Hepatocyte (in vitro differentiated cells): ENCODE results near the gene BARHL1. TPM values are rescaled to one million over a fixed set of nuclear protein-coding genes. Genes with fewer than 3 reads are reported as not detected.
A peak's percentile ranks its signal among the peaks of the same experiment; 100 is the strongest.

Experiments
- DNase-seq: peaks from one replicate; pipeline ENCODE4 v3.0.0-alpha.2; 2016; ENCODE audit warnings: low spot score
- H2AFZ ChIP-seq: fragments of 200-600 bp; sonication (generic); 2 replicates; pipeline ENCODE4 v1.6.0; 2016; ENCODE audit warnings: antibody characterized with exemption, mild to moderate bottlenecking
- H3K27ac ChIP-seq: fragments of 200-600 bp; sonication (generic); 2 replicates; pipeline ENCODE4 v1.5.1; 2016; ENCODE audit warnings: mild to moderate bottlenecking
- H3K27me3 ChIP-seq: fragments of 200-600 bp; sonication (generic); 2 replicates; pipeline ENCODE4 v1.6.1; 2016
- H3K36me3 ChIP-seq: fragments of 200-600 bp; sonication (generic); replicated peaks from 2 replicates; pipeline ENCODE4 v1.5.1; 2016; ENCODE audit warnings: low read depth; ENCODE audit not compliant: insufficient read depth
- H3K4me1 ChIP-seq: fragments of 200-600 bp; sonication (generic); 2 replicates; pipeline ENCODE4 v1.5.1; 2016; ENCODE audit warnings: mild to moderate bottlenecking, moderate library complexity; ENCODE audit not compliant: insufficient read depth
- H3K4me2 ChIP-seq: fragments of 200-600 bp; sonication (generic); 2 replicates; pipeline ENCODE4 v1.6.0; 2016
- H3K4me3 ChIP-seq: fragments of 200-600 bp; sonication (generic); 2 replicates; pipeline ENCODE4 v1.5.1; 2016; ENCODE audit warnings: mild to moderate bottlenecking
- H3K79me2 ChIP-seq: fragments of 200-600 bp; sonication (generic); 2 replicates; pipeline ENCODE4 v1.6.0; 2017; ENCODE audit warnings: mild to moderate bottlenecking
- H3K9me2 ChIP-seq: fragments of 200-600 bp; sonication (generic); replicated peaks from 2 replicates; pipeline ENCODE4 v1.6.0; 2017; ENCODE audit warnings: mild to moderate bottlenecking; ENCODE audit not compliant: insufficient read depth
- H3K9me3 ChIP-seq: fragments of 200-600 bp; sonication (generic); 2 replicates; pipeline ENCODE4 v1.5.1; 2016; ENCODE audit warnings: low read depth, mild to moderate bottlenecking
- H4K20me1 ChIP-seq: fragments of 200-600 bp; sonication (generic); 2 replicates; pipeline ENCODE4 v1.6.0; 2016; ENCODE audit warnings: mild to moderate bottlenecking; ENCODE audit not compliant: insufficient read depth, poor library complexity, severe bottlenecking
- EZH2 ChIP-seq: fragments of 200-600 bp; sonication (generic); IDR thresholded peaks from 2 replicates; pipeline ENCODE4 v1.6.1; 2016; ENCODE audit warnings: antibody characterized with exemption, mild to moderate bottlenecking, borderline replicate concordance
- EZH2phosphoT487 ChIP-seq: fragments of 200-600 bp; sonication (generic); IDR thresholded peaks from one replicate; pipeline ENCODE4 v1.6.1; 2018; ENCODE audit warnings: antibody characterized with exemption, mild to moderate bottlenecking, low read depth, moderate library complexity; ENCODE audit not compliant: unreplicated experiment, severe bottlenecking
- WGBS: methylation state at CpG from one replicate; pipeline ENCODE4 v1.1.6; 2016; ENCODE audit warnings: low lambda C conversion rate; ENCODE audit errors: missing lambda C conversion rate; 5-methylcytosine and 5-hydroxymethylcytosine counted together
- polyA plus RNA-seq: library from polyadenylated mRNA; unstranded; fragments of >200 nt; fragmentation: Nextera tagmentation; extraction: Ambion mirVana; gene quantifications from 2 replicates; pipeline ENCODE4 v1.2.1, GENCODE V29; 2016
- total RNA-seq: library from RNA; depleted of rRNA; stranded (reverse); fragments of >200 nt; gene quantifications from 2 replicates; pipeline ENCODE4 v1.2.3, GENCODE V29; 2014
- TF ChIP-seq, protein P1 (sequence below): fragments of 200-600 bp; sonication (generic); IDR thresholded peaks from 2 replicates; pipeline ENCODE4 v1.5.1; 2016; ENCODE audit warnings: antibody characterized with exemption, mild to moderate bottlenecking; ENCODE audit not compliant: poor library complexity

BARHL1 gene
- total and polyA plus RNA-seq, 2 experiments from 2014 or later = not detected

DNA sequence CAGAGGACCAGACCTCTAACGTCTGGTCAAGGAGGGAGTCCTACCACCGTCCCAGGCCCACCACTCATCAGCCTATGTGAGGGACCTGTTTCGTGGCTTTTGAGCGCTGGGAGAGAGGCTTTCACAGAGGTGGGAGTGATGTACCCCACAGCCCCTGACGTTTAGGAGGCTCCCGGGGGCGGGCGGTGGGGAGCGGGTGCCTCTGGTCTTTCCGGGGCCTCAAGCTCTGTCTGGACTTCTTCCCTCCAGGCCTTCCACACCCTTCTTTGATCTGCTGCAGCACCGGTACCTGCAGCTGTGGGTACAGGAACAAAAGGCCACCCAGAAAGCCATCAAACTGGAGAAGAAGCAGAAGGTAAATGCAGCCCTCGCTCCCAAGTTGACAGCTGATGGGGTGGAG lies 45.1 kb upstream of the BARHL1 start:
- no peaks in the 10 kb centered on the region for H3K36me3 ChIP-seq
- H3K4me1 ChIP-seq = no peaks in the 10 kb centered on the region
- H3K4me3 ChIP-seq = no peak overlapping the region
- no peak overlapping the region for H2AFZ ChIP-seq
- no peak for TF ChIP-seq EZH2phosphoT487
- no peak for TF ChIP-seq EZH2
- H3K27ac ChIP-seq = no peak overlapping the region
- no peaks in the 10 kb centered on the region for H3K9me3 ChIP-seq
- no peaks in the 10 kb centered on the region for H3K9me2 ChIP-seq
- no peaks in the 10 kb centered on the region for H3K79me2 ChIP-seq
- no peaks in the 10 kb centered on the region for H4K20me1 ChIP-seq
- 70% methylated on average over 7 of the region's 12 CpGs for WGBS
- no peaks in the 10 kb centered on the region for H3K27me3 ChIP-seq
- no peak overlapping the region for H3K4me2 ChIP-seq
- DNase-seq = no peak

DNA sequence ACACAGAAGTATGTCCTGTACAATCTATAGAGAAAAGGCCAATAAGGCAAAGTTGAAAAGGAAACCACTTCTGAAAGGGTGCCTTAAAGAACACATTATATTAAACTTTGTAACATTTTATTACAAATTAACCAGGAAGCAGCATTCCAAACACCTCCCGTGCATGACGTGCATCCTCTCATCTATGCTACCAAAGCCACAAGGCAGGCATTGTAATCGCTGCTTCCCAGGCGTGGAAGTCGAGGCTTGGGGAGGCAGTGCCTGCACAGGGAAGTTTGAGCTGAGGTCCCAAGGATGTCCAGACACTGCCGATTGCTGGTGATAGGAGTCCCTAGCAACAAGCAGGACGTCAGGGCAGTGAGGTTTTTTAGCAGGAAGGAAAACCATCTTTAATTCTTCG lies 44.3 kb upstream of the BARHL1 start:
- DNase-seq = no peak
- Histone ChIP-seq H4K20me1 (no peaks in the 10 kb centered on the region), H3K79me2 (no peaks in the 10 kb centered on the region), H2AFZ (no peak overlapping the region), H3K9me2 (no peaks in the 10 kb centered on the region), H3K36me3 (no peaks in the 10 kb centered on the region), H3K4me3 (no peak overlapping the region), H3K4me1 (no peaks in the 10 kb centered on the region), H3K9me3 (no peaks in the 10 kb centered on the region), H3K4me2 (no peak overlapping the region), H3K27me3 (no peaks in the 10 kb centered on the region), H3K27ac (no peak overlapping the region)
- 85% methylated on average over 8 of the region's 8 CpGs for WGBS
- TF ChIP-seq EZH2phosphoT487 (no peak), EZH2 (no peak)
- TF ChIP-seq, protein P1, sequence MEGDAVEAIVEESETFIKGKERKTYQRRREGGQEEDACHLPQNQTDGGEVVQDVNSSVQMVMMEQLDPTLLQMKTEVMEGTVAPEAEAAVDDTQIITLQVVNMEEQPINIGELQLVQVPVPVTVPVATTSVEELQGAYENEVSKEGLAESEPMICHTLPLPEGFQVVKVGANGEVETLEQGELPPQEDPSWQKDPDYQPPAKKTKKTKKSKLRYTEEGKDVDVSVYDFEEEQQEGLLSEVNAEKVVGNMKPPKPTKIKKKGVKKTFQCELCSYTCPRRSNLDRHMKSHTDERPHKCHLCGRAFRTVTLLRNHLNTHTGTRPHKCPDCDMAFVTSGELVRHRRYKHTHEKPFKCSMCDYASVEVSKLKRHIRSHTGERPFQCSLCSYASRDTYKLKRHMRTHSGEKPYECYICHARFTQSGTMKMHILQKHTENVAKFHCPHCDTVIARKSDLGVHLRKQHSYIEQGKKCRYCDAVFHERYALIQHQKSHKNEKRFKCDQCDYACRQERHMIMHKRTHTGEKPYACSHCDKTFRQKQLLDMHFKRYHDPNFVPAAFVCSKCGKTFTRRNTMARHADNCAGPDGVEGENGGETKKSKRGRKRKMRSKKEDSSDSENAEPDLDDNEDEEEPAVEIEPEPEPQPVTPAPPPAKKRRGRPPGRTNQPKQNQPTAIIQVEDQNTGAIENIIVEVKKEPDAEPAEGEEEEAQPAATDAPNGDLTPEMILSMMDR = no peak

DNA sequence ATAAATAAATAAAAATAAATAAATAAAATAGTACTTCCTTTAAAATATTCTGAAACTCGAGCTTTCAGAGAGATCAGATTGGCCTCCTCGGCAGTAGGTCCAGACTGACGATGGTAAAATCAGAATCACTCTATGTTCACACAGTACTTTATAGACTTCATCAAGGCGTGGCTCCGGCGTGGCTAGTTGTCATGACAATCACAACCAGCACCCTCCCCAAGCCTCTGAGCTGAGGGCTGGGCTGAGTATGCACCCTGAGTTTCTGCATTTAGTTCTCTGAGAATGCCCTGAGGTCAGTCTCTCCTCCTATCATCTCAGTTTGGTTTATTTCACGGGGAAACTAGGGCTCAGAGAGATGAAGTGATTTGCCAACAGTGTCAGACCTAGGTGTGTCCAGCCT lies 43.3 kb upstream of the BARHL1 start:
- no peaks in the 10 kb centered on the region for H3K27me3 ChIP-seq
- H3K79me2 ChIP-seq = no peaks in the 10 kb centered on the region
- no peaks in the 10 kb centered on the region for H4K20me1 ChIP-seq
- peak overlapping the region; percentile 27 for H3K4me2 ChIP-seq
- WGBS = 64% methylated on average over 7 of the region's 7 CpGs
- H3K36me3 ChIP-seq = no peaks in the 10 kb centered on the region
- no peak overlapping the region for H2AFZ ChIP-seq
- no peaks in the 10 kb centered on the region for H3K9me2 ChIP-seq
- DNase-seq = no peak
- no peak for TF ChIP-seq EZH2
- TF ChIP-seq, protein P1 = no peak
- no peak for TF ChIP-seq EZH2phosphoT487
- no peaks in the 10 kb centered on the region for H3K9me3 ChIP-seq
- H3K4me3 ChIP-seq = no peak overlapping the region
- H3K27ac ChIP-seq = no peak overlapping the region
- H3K4me1 ChIP-seq = no peaks in the 10 kb centered on the region

- H3K4me1 ChIP-seq = peaks cover 3% of the 10 kb centered on the region
- H3K9me3 ChIP-seq = no peaks in the 10 kb centered on the region
- TF ChIP-seq EZH2 (no peak), EZH2phosphoT487 (no peak)
- TF ChIP-seq, protein P1 = no peak
- H3K36me3 ChIP-seq = no peaks in the 10 kb centered on the region
- no peaks in the 10 kb centered on the region for H3K27me3 ChIP-seq
- no peaks in the 10 kb centered on the region for H4K20me1 ChIP-seq
- H3K27ac ChIP-seq = no peak overlapping the region
- no peak overlapping the region for H2AFZ ChIP-seq
- 95% methylated on average over 8 of the region's 8 CpGs for WGBS
- H3K9me2 ChIP-seq = no peaks in the 10 kb centered on the region
- H3K4me2 ChIP-seq = no peak overlapping the region
- DNase-seq = no peak
- no peaks in the 10 kb centered on the region for H3K79me2 ChIP-seq
- no peak overlapping the region for H3K4me3 ChIP-seq
These were observed 41.4 kb upstream of the BARHL1 start for GRCh38 chr9:132541051-132541450.
